GM12873 (cell line): ENCODE measurements around the gene CTDSP1.

Experiments
- CTCF ChIP-seq: IDR thresholded peaks from 2 replicates; pipeline ENCODE4 v1.5.1; 2012; ENCODE audit warnings: low read depth, mild to moderate bottlenecking, moderate library complexity, low read length, control low read depth; ENCODE audit not compliant: insufficient read depth; ENCODE audit errors: missing control alignments

Gene CTDSP1

DNA sequence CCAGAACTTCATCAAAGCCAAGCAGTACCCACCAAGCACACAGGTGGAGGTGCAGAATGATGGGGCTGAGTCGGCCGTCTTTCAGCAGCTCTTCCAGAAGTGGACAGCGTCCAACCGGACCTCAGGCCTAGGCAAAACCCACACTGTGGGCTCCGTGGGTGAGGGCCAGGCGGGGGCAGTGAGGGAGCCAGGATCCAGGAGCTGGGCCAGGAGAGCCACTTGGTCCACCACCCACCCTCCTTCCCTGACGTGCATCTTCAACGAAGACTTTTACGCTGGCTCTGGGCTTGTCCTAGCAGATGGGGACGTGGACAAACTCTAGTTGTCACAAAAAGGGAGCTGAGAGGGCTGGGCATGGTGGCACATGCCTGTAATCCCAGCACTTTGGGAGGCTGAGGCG lies 31.1 kb downstream of the CTDSP1 start:
- no peak for TF ChIP-seq CTCF

- no peak for TF ChIP-seq CTCF
Observed at GRCh38 chr2:218431878-218432277, 32.2 kb downstream of the CTDSP1 start.

GRCh38 chr2:218432676-218433365 lies 33.2 kb downstream of the CTDSP1 start:
- TF ChIP-seq CTCF: no peak

- TF ChIP-seq CTCF: no peak
Observed at GRCh38 chr2:218434456-218434855, 34.8 kb downstream of the CTDSP1 start.

- TF ChIP-seq CTCF: no peak
Observed at GRCh38 chr2:218435003-218435982, 35.6 kb downstream of the CTDSP1 start.

GRCh38 chr2:218436992-218437391 lies 37.3 kb downstream of the CTDSP1 start:
- no peak for TF ChIP-seq CTCF

DNA sequence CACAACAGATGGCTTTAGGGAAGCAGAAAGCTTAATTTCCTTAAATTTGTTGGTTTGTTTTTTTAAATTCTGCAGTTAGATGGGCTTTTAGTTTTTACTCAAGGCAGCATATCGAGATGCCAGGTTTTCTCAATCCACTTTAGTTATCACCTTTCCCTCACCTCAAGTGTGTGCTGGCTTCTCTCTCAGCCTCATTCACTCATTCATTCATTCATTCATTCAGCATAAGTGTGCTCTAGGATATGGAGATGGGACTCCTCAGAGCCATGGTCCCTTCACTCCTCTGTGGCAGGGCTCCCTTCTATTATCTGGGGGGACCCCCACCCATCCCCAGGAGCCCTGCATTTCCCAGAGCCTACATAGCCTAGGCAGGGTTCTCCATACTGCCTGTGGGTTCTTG lies 38.3 kb downstream of the CTDSP1 start:
- TF ChIP-seq CTCF: no peak
